Lower lobe of right lung (tissue), 2 donors: ENCODE measurements around the gene ROR1. TPM values are rescaled to one million over a fixed set of nuclear protein-coding genes. Genes with fewer than 3 reads are reported as not detected.

Source experiments
- ATAC-seq, 2 donors: fragments of 200-7000 bp; cut with Tn5 transposase; one replicate each; pipeline ENCODE4 v1.9.1; 2020 to 2022; ENCODE audit warnings: mild to moderate bottlenecking in 2 of 2, moderate library complexity in 2 of 2
- DNase-seq: peaks from one replicate; pipeline ENCODE4 v3.0.0-alpha.2; 2020
- H3K27ac ChIP-seq: fragments of 200-600 bp; one replicate; pipeline ENCODE4 v1.8.0; 2022
- H3K27me3 ChIP-seq: fragments of 200-600 bp; one replicate; pipeline ENCODE4 v1.8.0; 2022; ENCODE audit warnings: low read depth
- H3K36me3 ChIP-seq: fragments of 200-600 bp; one replicate; pipeline ENCODE4 v1.8.0; 2022; ENCODE audit warnings: mild to moderate bottlenecking
- H3K4me1 ChIP-seq: fragments of 200-600 bp; one replicate; pipeline ENCODE4 v1.8.0; 2022
- H3K4me3 ChIP-seq: fragments of 200-600 bp; one replicate; pipeline ENCODE4 v1.8.0; 2022; ENCODE audit warnings: mild to moderate bottlenecking
- H3K9me3 ChIP-seq: fragments of 200-600 bp; one replicate; pipeline ENCODE4 v1.8.0; 2022
- CTCF ChIP-seq: fragments of 200-600 bp; IDR thresholded peaks from one replicate; pipeline ENCODE4 v1.8.0; 2022; ENCODE audit warnings: antibody characterized with exemption, mild to moderate bottlenecking
- intact Hi-C: fragments of 100-400 bp; cut with DNase I; formaldehyde crosslinking; loops from one replicate; pipeline ENCODE4 v1.11.0; 2022
- total RNA-seq: library from RNA; stranded (reverse); fragmentation: NEBNext Ultra II Directional; extraction: Animal tissue kit (Norgen Biotek cat#: 25700); gene quantifications from one replicate; pipeline ENCODE4 v1.2.1, GENCODE V29; 2021
- donor health status: DM: no; HTN: yes; CAD: no; lungs with severe emphysema.

Gene ROR1
- total RNA-seq, 1 donor from 2014 or later: 15.8 TPM

GRCh38 chr1:63967901-63968300 is 194.1 kb downstream of the ROR1 start:
- H3K27ac ChIP-seq: no peak overlapping the region
- no peaks in the 10 kb centered on the region for H3K36me3 ChIP-seq
- no peak overlapping the region for H3K4me3 ChIP-seq
- no peak for TF ChIP-seq CTCF
- ATAC-seq (no peak), DNase-seq (no peak)
- intact Hi-C loops: no loop called here
- no peaks in the 10 kb centered on the region for H3K9me3 ChIP-seq
- H3K4me1 ChIP-seq: peaks cover 4% of the 10 kb centered on the region
- H3K27me3 ChIP-seq: no peaks in the 10 kb centered on the region

- no peaks in the 10 kb centered on the region for H3K36me3 ChIP-seq
- H3K27ac ChIP-seq: no peak overlapping the region
- ATAC-seq (no peak), DNase-seq (no peak)
- intact Hi-C loops: no loop called here
- H3K4me3 ChIP-seq: no peak overlapping the region
- no peaks in the 10 kb centered on the region for H3K9me3 ChIP-seq
- H3K4me1 ChIP-seq: peaks cover 4% of the 10 kb centered on the region
- H3K27me3 ChIP-seq: no peaks in the 10 kb centered on the region
- no peak for TF ChIP-seq CTCF
These were observed 195.0 kb downstream of the ROR1 start for GRCh38 chr1:63968663-63969440.

GRCh38 chr1:63969441-63969901 is 195.7 kb downstream of the ROR1 start:
- no peak for TF ChIP-seq CTCF
- no peak overlapping the region for H3K27ac ChIP-seq
- ATAC-seq (peak; percentile 48), DNase-seq (no peak)
- H3K9me3 ChIP-seq: no peaks in the 10 kb centered on the region
- no peak overlapping the region for H3K4me3 ChIP-seq
- peaks cover 4% of the 10 kb centered on the region for H3K4me1 ChIP-seq
- intact Hi-C loops: no loop called here
- no peaks in the 10 kb centered on the region for H3K36me3 ChIP-seq
- H3K27me3 ChIP-seq: no peaks in the 10 kb centered on the region

- DNase-seq (no peak), ATAC-seq (no peak)
- Histone ChIP-seq H3K4me3 (no peak overlapping the region), H3K36me3 (no peaks in the 10 kb centered on the region), H3K9me3 (no peaks in the 10 kb centered on the region), H3K27ac (no peak overlapping the region), H3K27me3 (no peaks in the 10 kb centered on the region), H3K4me1 (peaks cover 4% of the 10 kb centered on the region)
- TF ChIP-seq CTCF: no peak
- intact Hi-C loops: no loop called here
These were observed 197.7 kb downstream of the ROR1 start for GRCh38 chr1:63971557-63971956.

GRCh38 chr1:63973005-63973419 is 199.2 kb downstream of the ROR1 start:
- Histone ChIP-seq H3K27ac (no peak overlapping the region), H3K4me3 (no peak overlapping the region), H3K4me1 (peaks cover 4% of the 10 kb centered on the region), H3K27me3 (no peaks in the 10 kb centered on the region), H3K9me3 (no peaks in the 10 kb centered on the region), H3K36me3 (no peaks in the 10 kb centered on the region)
- DNase-seq: no peak
- no peak for TF ChIP-seq CTCF
- ATAC-seq: no peak
- intact Hi-C loops: no loop called here
